GM18907 (cell line): ENCODE results near the gene FGF8.
"Not testable (repeated sequence)": the region's sequence is repeated elsewhere in the genome, so short reads cannot be mapped to it uniquely, and the experiment has no call there.

Experiments used
- ATAC-seq: cut with Tn5 transposase; IDR thresholded peaks from one replicate; pipeline ENCODE4 v1.9.1; 2021; ENCODE audit warnings: mild to moderate bottlenecking, moderate library complexity; ENCODE audit not compliant: unreplicated experiment

FGF8 gene, protein sequence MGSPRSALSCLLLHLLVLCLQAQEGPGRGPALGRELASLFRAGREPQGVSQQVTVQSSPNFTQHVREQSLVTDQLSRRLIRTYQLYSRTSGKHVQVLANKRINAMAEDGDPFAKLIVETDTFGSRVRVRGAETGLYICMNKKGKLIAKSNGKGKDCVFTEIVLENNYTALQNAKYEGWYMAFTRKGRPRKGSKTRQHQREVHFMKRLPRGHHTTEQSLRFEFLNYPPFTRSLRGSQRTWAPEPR

DNA sequence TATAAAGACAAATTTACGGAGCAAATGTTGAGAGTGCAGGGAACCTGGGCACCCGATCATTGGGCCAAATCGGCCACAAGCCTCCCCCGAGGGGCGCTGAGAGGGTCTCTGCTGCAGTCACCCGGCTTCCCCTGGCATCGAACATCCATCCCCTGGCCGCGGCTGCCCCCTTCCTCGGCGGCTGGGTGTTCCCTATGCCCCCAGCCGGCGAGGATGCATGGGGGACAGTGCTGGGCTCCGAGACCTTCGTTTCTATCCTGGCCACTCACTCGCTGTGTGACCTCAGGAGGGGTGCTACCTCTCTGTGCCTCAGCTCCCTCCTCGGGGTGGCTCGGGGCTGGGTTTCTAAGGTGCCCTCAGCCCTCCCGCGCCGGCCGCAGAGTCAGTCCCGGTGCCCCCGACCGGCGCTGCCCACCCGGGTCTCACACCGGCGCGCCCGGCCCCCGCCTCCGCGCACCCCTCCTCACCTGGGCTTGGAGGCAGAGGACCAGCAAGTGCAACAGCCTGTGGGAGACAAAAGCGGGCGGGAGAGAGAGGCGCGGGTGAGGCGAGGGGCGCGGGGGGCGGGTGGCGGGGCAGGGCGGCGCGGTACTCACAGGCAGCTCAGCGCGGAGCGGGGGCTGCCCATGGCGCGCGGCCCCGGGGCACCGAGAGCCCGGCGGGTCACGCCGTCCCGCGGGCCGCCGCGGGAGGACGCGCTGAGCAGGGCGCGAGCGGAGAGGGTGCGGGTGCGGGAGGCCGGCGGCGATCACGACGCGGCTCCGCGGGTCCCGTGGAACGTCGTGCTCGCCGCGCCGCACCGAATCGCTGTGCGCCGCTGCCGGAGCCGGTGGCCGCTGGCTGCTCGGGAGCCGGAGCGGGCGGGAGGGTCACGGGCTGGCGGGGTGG is at the start of gene FGF8:
FGF8 (minus strand) TSS at position 842 of the 888 bp plus-strand sequence; CDS start at position 628, 214 bp downstream.
- ATAC-seq: no peak

DNA sequence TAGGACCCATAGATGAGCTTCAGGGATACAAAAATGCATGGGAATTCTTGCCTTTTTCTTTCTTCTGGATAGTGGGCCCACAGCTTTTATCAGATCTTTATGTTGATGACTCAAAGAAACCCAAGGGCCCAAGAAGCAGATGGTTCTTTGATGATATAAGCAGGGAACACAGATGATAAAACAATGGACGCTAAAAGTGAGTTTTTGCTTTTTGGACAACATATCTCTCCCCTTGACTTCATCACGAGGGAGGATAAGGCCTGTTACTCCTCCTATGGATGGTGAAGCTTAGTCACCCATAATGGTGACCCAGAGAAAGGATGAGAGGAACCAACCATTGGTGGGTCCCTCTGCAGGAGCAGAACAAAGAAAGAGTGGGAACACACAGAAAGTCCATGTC is 48.8 kb upstream of the FGF8 start:
- no peak for ATAC-seq

DNA sequence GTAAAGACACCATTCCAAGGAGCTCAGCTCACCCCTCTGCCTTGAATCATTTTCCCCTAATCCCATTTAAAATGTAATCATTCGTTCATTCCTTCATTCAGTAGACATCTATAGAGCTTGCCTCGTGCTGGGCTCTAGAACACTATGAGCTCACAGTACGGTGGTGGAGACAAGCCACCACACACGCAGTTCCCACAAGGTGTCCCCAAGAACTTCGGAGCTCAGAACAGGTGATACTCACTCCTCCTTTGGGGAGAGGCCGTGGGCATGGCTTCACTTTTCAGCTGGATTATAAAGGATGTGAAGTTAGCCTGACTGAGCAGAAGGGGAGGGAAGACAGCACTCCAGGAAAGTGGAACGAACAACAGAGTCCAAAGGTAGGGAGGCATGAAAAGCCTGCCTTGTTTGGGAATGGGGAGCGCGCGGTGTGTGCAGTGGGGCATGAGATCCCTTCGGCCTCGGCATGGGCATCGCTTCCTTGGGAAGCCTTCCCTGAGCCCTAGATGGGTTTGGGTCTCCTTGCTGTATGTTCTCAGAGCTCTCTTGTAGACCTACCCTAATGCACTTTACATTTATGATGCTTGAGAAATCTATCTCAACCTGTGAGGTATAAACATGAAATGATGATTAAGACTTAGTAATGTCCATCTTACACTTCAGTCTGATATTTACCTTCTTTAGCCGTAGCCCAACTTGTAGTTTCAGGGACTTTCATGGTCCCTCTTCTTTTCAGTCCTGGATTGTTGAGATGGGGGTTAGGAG is 43.1 kb upstream of the FGF8 start:
- ATAC-seq: peak; percentile 19

DNA sequence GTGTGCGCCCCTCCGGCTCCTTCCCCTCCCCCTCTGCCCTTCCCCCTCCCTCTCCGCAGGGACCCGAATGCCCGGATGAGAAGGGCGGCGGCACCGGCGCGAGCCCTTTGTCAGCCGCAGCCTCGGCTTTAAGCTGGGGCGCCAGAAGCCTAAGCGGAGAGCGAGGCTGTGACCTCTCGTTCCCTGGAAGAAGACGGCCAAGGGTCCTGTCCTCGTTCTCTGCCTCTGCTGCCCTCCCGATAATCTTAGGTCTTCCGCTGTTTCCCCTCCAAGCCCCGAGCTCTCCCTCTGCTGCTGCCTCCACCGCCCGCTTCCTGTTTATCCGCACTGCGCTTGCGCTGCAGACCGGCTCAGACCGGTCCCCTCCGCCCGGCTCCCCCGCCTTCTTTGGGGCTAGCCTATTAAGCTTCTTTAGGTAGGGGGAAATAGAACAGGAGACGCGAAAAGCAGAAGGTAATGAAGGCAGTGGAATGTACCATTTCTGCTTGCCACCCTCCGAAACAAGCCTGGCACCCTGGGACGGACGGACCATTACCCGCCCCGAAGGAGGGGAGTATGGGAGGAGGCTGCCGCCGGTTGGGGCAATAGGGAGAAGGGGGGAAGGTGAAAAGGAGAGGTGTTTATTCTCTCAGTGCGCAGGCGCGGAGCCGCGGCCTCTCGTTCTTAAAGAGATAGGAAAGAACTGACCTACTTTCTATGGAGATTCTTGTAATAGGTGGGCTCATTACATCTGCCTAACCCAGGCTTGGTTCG is 42.4 kb upstream of the FGF8 start, which contains the start of gene OGA:
OGA (minus strand) TSS at position 326 of the 753 bp plus-strand sequence. CDS start 422 bp downstream, outside the sequence.
- peak; percentile 90 for ATAC-seq

DNA sequence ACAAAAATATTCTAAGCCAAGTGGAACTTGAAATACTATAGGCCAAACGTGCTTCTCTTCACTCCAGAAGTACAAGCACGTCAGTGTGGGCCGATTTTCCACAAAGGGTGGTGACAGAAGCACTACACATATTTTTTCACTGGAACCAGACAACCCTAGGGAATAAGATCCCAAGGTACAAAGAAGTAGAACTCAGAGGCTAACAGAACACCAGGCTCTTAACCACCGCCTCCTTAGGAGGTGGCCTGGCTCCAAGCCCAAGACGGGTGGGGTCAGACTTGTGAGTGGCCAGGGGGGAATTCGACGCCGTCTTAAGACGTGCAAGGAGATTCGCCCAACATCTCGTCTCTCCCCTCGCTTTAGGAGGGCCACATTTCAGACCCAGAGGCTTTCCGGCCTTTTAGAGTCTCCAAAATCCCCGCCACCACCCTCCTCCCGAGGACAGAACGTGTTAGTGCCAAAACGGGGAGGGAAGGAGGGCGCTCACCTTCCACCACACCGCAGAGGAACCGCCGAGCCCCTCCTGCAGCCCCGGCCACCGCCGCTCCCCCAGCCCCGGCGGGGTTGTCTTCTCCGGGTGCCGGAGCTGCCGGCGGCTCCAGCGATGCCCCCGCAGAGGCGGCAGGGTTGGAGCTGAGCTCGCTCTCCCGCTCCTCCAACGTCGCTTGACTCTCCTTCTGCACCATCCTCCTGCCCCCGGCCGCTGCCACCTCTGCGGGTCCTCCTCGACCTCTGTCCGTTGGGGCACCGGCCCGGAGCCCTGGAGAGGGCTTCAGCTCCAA is 41.6 kb upstream of the FGF8 start:
- no peak for ATAC-seq

DNA sequence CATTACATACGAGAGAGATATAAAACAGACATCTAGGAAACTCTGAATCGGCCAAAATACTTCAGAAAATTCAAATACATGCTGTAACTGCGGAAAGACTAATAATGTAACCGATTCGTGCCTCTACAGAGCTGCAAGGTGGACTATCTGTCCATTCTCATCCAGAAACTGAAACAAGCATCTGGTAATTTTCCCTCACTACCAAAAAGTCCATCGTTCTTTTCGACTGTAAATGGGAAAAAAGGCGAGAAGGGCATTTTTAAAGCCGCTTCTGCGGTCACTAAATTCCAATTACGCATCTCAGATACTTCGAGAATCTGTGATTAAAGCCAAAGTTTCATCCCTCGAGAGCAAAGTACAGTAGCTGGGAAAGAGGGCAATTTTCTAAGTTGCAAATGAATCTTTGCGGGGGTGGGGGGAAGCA is 41.0 kb upstream of the FGF8 start:
- no peak for ATAC-seq

DNA sequence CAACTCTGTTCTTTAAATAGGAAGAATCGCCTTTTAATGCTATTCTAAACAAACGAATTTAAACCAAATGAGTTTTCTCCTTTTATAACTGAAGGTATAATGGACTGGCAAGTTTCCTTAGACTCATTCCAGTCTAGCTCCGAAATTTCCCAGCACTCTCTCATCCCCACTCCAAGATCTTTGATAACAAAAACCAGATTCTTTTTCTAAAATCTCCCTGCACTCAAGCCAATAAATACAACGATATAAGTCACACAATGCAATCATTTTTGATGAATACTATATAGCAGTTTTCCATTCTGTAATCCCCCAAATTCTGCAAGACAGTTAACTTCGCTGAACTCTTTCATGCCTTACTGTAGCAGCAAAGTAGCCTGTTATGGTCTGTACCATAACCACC is 40.5 kb upstream of the FGF8 start:
- no peak for ATAC-seq

DNA sequence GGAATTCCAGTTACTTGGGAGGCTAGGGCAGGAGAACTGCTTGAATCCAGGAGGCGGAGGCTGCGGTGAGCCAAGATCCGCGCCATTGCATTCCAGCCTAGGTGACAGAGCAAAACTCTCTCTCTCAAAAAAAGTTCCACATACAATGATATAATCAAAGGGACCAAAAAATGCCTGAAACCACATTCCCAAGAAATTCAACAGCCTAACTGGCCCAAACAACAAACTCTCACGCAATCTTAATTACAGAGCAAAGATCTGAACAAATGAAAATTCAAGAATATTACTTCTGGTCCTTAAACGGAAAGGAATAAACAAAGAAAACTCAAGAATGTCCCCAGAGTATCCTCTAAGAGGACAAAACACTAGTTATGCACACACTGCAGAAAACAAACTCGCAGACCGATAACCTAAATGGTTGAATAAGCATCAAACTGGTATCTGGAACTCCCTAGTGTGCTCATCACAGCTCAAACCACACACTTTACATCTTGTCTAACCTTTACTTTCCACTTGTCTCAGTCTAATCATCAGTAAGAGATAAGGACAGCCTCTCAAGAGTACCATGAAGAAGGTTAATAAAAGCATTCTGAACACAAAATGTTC is 38.7 kb upstream of the FGF8 start:
- peak; percentile 18 for ATAC-seq

DNA sequence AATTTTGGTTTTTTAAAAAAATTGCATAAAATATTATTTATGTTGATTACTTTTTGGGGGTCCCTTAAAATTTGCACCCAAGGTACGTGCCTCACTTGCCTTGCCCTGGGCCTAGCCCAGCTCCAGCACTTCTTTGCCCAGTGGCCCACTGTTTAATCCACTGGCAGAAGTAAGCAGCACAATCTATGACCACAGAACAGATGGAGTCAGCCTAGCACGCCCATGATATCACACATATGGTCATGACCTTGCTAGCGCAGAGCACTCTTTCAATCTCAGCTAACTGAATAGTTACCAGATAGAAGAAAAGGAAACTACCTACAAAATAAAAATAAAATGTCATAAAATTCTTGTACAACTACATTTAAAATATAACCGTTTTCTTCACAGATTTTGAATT is 36.7 kb upstream of the FGF8 start:
- no peak for ATAC-seq

DNA sequence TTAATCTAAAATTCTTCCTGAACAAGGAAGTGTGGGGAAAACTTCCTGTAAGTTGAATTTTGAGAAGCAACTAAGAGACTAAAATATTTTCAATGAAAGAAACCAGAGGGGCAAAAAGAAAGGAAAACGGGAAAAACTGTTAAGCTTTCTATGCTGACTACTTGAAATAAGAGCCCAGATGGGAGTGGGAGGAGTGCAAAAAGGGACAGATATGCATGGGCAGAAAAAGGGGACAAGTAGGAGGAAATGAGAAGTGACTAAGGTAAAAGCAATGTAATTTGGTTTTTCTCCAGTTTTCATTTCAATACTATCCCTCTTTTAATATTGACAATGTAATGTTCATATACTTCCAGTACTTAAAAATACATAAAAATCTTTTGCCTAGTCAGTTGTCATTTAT is 31.2 kb upstream of the FGF8 start:
- ATAC-seq: no peak

DNA sequence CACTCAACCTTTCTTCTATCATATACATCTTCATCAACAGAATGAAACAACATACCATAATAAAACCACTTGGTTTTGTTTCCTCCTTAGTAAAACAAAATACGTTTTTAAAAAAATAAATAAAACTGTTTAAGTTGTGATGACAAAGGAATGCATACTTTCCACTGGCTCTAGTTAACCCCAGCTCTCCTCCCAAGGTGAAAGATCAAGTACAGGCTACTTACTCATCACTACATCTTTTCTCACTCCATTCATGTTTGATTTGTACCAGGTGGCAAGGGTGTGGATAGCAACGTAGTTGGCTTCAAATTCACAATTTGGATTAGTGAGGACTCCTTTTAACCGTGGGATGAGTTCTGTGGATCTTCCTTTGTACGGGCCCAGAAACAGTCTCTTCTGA is 27.6 kb upstream of the FGF8 start:
- ATAC-seq: no peak

DNA sequence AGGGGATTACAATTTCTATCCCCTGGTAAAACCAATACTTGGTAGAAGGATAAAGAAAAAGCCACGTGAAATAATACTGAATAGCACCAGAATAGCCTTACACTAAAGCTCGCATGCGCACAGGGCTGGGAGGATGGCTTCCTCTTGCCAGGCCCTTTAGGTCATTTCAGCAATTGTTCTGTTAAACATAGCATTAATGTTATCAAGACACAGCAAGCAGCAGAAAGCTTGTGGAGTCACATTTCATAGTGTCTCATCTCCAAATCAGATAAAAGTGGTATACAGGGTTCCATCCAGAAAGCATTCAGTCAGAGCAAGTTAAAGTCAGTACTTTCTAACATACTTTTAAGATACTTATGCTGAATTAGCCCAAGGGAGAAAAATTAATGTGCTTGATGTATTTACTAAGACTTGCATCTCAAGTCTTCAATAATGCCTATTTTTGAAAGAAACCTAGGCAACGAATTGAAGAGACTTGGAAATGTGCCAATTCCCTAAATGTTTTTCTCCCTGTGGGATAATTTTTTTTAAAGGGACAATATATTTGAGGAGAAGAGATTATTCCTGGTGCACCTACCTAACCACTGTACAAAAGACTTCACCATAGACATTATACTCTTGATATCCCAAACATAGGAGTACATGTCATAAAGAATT is 21.6 kb upstream of the FGF8 start:
- no peak for ATAC-seq

DNA sequence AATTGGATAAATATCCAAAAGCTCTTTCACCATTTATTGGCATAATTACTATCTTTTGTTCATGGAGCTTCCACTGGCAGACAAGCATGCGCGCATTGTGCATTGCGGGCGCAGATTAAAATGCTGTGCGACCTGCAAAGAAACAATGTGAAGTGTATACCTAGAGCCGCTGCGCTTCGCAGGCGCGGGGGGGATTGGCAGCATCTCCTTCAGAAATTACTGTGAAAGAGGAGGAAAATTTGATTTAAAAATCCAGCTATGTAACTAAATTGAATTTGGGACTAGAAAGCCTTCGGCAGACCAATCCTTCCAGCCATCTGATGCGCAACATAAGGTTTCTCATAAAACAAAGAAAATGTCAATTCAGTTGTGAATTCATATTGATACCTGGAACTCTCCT is 17.6 kb upstream of the FGF8 start:
- ATAC-seq: no peak

DNA sequence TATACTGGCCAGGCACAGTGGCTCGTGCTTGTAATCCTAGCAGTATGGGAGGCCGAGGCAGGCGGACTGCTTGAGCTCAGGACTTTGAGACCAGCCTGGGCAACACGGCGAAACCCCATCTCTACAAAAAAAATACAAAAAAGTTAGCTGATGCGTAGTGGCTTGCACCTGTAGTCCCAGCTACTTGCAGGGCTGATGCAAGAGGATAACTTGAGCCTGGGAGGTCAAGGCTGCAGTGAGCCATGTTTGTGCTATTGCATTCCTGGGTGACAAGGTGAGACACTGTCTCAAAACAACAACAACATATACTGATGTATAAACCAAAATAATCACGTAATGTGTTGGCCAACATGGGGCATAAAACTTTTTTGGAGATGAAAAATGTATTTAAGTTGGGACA is 13.8 kb upstream of the FGF8 start:
- ATAC-seq: no peak

DNA sequence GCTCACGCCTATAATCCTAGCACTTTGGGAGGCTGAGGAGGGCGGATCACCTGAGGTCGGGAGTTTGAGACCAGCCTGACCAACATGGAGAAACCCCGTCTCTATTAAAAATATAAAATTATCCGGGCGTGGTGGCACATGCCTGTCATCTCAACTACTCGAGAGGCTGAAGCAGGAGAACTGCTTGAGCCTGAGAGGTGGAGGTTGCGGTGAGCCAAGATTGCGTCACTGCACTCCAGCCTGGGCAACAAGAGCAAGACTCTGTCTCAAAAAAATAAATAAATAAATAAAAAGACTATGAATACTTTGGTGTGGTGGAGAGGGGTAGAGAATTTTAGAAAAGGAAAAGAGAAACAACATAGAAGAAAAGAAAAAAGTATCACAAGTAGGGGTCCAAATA is 13.3 kb upstream of the FGF8 start:
- not testable (repeated sequence) for ATAC-seq

DNA sequence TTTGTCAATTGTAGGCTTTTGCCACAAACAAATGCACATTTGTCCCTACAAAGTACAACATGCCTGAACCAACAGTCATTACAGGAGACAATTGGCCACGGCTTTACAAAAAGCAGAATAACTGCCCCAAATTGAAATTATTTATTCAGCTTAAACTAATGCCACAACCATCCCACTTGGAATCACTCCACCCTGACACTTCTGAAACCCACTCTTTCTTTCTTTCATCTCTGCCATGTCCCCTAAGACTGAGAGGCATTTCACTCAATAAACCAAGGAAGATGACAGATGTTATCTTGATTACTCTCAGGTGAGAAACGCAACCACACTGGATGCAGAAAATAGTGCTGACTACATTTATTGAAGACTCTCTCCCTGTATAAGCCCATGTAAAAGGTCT is 9.9 kb upstream of the FGF8 start:
- ATAC-seq: no peak

DNA sequence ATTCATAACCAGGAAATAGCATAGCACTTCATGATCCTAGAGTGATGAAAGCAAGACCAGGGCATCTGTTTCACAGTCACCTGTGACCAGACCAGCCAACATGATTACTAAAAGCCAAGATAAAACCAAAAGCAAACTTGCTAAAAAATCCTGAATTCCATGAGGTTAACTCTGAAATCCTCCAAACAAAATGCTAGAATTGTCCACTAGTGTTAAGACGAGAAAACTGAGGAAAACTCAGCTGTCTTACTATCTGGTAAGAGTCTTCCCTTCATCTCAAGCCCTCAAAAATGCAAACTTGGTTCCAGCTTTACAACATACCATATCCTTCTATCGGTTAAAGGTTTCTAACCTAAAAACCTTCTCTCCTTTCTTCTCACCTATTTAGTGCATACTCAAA is 8.6 kb upstream of the FGF8 start:
- ATAC-seq: no peak

DNA sequence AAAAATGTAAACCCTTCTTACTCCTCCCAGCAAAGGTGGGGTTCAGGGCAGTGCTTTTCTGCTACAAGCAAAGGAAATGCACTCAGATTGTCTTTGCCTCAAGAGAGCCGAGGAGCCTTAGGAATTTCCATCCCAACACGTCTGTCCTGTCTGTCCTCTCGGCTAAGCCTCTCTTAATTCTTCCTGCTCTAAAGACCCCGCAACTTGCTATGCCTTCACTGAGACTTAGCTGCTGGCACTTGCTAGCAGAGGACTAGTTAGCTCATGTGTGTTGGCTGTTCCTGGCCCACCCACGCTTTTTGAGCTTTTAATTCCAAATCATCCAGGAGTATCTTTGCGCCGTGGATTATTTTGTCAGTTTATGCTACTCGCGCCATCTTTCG is 7.8 kb upstream of the FGF8 start:
- no peak for ATAC-seq
